Urothelium cell line (cell line): ENCODE measurements around the gene POU4F1.

Experiments
- DNase-seq: peaks from one replicate; pipeline ENCODE4 v3.0.0; 2011; ENCODE audit warnings: low spot score, mixed read lengths
- FAIRE-seq: peaks from 2 replicates; lab custom pipeline; 2011; peaks lifted over from hg19 to GRCh38; lab: Jason Lieb, UNC

The POU4F1 gene

DNA sequence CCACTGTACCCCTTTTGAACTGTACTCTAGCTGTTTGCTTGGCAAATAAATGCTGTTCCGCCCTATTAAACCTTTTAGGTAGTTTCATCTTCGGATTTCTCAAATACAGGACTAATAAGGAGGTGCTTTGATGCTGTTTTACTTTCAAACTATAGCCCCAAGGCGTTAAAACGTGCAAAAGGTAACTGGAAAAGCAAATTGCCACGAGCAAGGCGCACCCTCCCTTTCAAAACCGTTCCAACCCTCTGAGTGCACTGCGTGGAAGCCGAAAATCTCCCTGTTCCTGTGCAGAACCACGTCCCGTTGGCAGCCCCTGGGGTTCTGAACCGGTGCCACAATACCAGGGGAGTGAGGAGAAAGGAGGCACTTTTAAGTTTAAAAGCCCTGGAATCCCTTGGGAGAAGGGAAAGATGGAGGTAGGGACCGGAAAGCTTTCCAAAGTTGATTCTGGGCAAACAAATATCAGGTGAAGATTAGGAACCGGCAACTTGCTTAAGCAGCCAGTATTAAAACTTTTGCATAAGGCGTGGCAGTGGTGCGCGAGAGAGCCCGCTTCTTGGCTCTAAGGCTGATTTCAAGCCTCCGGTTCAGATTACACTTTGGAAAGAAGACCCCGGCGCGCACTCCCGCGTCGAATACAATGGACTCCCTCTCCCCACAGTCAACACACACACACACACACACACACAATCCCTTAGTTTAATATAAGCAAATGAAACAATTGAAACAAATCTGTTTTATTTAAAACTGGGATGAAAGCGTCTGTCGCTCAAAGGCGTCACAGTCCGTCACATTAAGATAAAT is 9.5 kb downstream of the POU4F1 start:
- DNase-seq, result no peak
- no peak for FAIRE-seq

DNA sequence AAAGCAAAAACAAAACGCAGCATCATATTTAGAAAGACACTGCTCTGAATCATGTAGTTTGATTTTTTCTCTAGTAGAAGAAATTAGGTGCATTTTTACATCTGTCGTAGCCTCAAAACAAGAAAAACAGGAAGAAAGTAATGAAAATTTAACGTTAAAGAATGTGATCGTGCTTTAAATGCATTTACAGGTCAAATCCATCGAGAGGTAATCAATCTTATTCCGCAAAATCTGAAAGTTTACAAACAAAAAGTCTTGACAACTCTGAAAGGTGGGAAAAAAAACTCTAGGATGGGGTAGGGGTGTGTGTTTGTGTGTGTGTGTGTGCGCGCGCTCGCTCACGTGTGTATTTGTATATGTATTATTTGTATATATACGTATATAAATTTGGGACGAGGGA is 10.2 kb downstream of the POU4F1 start:
- FAIRE-seq, result no peak
- no peak for DNase-seq

DNA sequence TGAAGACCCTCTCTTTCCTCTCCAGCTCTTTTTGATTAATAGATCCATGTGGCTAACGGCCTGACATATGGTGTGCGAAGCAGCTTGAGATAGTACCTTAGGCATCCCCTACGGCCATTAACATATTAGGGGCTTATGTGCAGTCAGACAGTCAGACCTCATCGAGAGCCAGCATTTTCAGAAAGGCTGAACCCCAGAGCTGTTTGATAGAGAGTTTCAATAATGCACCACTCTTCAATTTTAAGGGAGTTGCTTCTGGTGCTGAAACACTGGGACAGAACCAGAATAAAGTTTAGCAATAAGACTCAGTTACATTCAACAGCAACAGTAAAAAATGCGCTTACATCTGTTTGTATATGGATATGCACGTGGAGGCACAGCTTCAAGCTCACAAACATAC is 10.8 kb downstream of the POU4F1 start:
- DNase-seq (no peak), FAIRE-seq (no peak)

DNA sequence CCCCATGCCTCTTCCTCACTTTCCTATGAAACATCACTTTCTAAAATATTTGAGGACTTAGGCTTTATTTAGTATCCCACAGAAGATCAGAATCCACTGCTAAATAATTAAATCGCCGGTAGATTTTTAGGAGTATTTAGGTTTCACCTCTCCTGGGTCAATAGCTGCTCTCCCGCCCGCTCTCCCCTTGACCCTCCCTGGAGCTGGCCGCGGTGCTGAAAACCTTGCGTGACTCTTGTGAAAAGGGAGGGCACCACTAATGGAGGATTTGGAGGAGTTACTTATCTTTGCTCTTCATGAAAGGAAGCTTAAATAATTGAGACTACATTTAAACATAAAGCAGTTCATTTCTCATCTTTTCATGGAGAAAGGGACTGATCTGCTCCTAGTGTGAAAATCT is 14.1 kb downstream of the POU4F1 start:
- FAIRE-seq (no peak), DNase-seq (peak; percentile 43)

DNA sequence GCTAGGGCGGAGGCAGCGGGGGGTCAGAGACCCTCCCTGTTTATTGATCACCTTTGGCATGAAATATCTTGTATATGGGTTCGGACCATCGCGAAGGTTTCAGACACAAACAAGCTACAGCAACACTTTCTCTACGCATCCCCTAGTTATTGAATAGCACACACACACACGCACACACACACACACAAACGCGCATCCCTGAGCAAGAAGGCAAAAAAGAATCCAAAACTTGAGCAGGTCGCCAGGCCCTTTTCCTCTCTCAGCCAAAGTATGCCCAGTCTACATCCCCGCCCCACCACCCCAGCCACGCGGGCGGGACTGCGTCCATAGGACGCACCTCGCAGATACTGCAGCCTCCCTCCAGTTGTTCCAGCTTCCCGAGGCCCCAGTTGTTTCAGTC is 16.0 kb downstream of the POU4F1 start:
- DNase-seq (no peak), FAIRE-seq (no peak)

DNA sequence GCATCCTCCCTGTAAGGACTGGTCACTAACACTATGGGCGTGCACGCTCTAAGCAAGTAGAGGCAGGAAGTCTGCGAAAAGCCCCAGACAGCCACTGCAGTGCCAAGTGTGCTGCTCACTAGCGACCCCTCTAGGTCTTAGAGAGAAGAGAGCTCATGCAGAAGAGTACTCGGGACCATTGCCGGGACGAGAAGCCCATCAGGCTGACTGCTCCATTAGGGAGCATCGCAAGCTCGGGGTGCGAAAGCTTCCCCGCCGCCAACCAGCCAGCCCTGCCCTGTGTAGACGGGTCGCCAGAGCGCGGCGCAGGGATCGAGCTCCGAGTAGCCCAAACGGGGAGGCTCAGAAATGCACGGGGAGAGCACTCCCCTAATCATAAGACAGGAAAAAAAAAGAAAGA is 16.6 kb downstream of the POU4F1 start:
- DNase-seq (no peak), FAIRE-seq (no peak)

DNA sequence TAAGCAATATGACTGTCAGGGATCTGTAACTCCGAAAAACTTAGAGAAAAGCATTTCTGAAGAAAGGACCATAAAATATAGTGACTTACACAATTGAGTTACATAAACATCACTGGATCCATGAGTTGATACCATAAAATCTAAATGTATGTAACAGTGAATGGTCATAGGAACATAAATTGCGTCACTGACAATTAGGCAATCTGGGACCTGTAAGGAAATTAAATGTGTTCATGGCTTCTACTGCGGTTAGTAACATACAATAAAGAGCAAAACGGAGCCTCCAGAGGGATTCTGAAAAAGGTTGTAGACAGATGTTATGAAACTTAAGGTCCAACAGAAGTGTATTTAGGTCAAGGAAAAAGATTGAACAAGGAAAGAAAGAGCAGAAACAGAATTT is 27.1 kb downstream of the POU4F1 start:
- FAIRE-seq (no peak), DNase-seq (no peak)

DNA sequence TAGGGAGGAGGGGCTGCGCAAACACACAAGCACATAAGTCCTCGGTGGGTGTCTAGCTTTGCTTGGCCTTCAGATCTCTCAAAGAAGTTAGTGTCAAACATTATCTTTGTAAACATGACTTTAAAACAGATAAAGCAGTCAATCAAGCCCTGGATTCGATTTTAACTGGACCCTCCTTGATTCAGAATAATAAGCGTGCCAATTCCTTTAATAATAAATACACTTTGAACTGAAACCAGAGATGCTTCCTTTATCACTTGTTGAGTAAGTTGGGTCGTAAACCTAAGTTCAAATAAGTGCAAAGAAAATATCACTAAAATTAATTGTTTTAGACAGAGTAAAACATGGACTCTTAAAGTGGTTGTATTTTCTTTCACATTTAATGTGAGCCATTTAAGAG is 30.9 kb downstream of the POU4F1 start:
- DNase-seq (no peak), FAIRE-seq (no peak)

DNA sequence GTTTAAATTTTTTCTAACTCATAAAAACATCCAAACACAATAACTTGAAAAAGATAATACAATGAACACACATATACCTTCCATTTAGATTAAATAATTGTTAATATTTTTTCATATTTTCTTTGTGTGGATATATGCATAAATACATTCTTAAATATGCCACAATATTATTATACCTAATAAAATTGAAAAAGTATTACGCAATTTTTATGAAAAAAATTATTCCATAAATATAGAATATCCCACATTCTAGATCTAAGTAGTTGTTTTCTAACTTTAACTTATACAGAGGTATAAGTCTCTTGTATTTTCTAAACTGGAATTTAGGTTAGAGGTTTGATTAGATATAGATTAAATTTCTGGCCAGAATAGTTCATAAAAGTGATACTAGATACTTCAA is 34.3 kb downstream of the POU4F1 start:
- FAIRE-seq (no peak), DNase-seq (no peak)

DNA sequence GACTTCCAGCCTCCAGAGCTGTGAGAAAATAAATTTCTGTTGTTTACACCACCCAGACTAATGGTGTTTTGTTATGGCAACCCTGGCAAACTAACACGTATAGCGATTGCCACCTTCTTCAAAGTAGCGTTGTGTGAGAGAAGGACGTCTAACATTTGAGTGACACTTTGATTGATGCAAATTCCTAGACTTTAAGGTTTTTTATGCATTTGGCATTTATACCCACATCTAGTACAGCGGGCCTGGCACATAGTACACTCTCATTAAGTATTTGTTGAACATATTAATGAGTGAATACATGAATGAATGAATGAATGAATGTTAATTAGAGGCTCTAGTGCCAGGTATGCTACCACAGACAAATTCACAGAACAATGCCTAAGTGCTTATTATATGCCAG is 36.7 kb downstream of the POU4F1 start:
- no peak for DNase-seq
- no peak for FAIRE-seq

DNA sequence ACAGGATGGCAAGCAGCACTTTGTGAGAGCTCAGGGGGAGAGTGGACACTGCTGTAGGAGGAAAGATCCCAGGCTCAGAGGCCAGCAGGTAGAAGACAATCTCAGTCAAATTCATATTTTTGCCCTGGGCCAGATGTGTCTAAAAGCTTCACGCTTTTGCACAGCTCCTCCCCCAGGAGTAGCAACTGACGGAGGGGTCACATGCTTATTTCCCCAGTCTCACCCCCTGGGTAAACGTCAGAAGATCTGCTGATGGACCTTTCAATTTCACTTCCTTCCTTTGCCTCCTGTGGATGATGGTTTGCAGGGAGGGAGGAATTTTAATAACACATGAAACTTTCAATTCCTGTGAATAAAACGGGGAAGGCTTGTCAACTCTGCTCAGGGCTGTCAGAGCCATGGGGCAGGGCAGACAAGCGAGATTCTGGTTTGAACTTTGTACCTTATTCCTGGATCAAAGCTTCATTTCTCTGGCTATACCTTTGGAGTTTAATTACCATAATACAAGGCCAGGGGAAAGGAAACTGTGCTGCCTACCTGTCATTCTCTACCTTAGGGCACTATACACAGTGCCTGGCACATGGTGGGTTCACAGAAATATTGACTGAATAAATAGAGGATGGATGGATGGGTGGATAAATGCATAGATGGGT is 41.0 kb downstream of the POU4F1 start:
- no peak for DNase-seq
- no peak for FAIRE-seq
